K562 (cell line): ENCODE measurements around the gene CNTFR. TPM values are rescaled to one million over a fixed set of nuclear protein-coding genes. Genes with fewer than 3 reads are reported as not detected.

Experiments used
- BCLAF1 ChIP-seq, 2 experiments: fragments of 450-650 bp in 1 of 2; IDR thresholded peaks; 2 replicates each; pipeline ENCODE4 v1.6.1; 2011 to 2017; ENCODE audit warnings: low read depth in 2 of 2, antibody characterized with exemption in 1 of 2, borderline replicate concordance in 1 of 2, low read length in 1 of 2, mild to moderate bottlenecking in 1 of 2, mixed read lengths in 1 of 2; ENCODE audit not compliant: control insufficient read depth in 1 of 2
- IRF1 ChIP-seq: sonication (generic); formaldehyde crosslinking; IDR thresholded peaks from 2 replicates; pipeline ENCODE4 v1.8.0; 2022; ENCODE audit warnings: missing genetic modification reagents, mild to moderate bottlenecking, borderline replicate concordance
- MAZ ChIP-seq, 2 experiments: fragments of 450-650 bp in 1 of 2; sonication (generic) in 1 of 2; formaldehyde crosslinking; IDR thresholded peaks in 1 of 2; conservative IDR thresholded peaks in 1 of 2; 2 replicates each; pipeline versions ENCODE4 v1.4.0 to v1.5.0; 2020; ENCODE audit warnings: mild to moderate bottlenecking in 1 of 2, missing genetic modification reagents in 1 of 2
- MGA ChIP-seq: fragments of 450-650 bp; IDR thresholded peaks from 2 replicates; pipeline ENCODE4 v1.6.1; 2016; ENCODE audit warnings: mild to moderate bottlenecking, moderate library complexity
- RBM25 ChIP-seq: fragments of 200-400 bp; formaldehyde crosslinking; IDR thresholded peaks from 2 replicates; pipeline ENCODE4 v1.6.1; 2018; ENCODE audit warnings: low read length, low read depth, moderate library complexity; ENCODE audit not compliant: severe bottlenecking
- ZNF561 ChIP-seq: fragments of 450-650 bp; formaldehyde crosslinking; conservative IDR thresholded peaks from 2 replicates; pipeline ENCODE4 v1.4.0; 2020; ENCODE audit warnings: mild to moderate bottlenecking, moderate library complexity
- polyA plus RNA-seq, 8 experiments: library from polyadenylated mRNA; depleted of rRNA in 4 of 8; stranded (reverse) in 5 of 8; unstranded in 3 of 8; fragments of >200 nt; fragmentation: Nextera tagmentation in 2 of 8; fragmentation: Illumina TruSeq in 1 of 8; extraction: Ambion mirVana in 2 of 8; extraction: Trizol in 1 of 8; gene quantifications; 2 replicates each; pipeline versions ENCODE4 v1.2.1 to v1.2.3, GENCODE V29; 2011 to 2014; ENCODE audit warnings: inconsistent platforms in 1 of 8, missing spikeins in 1 of 8
- total RNA-seq, 7 experiments: library from RNA; depleted of rRNA in 6 of 7; stranded (reverse); fragments of >200 nt in 6 of 7; fragmentation: Illumina TruSeq in 2 of 7; extraction: Trizol in 2 of 7; gene quantifications; 2 replicates each; pipeline versions ENCODE4 v1.2.1 to v1.2.3, GENCODE V29; 2011 to 2021; ENCODE audit warnings: low replicate concordance in 1 of 7

The CNTFR gene
- total and polyA plus RNA-seq, 9 of the 15 experiments (the other 6 are each of a cell fraction or from before 2014, with no cell fraction given), result not detected

- no peak for TF ChIP-seq IRF1 (CRISPR knock-in tag)
- TF ChIP-seq RBM25, result peak; percentile 82
- peak; percentile 90 for TF ChIP-seq MGA
- TF ChIP-seq ZNF561 (CRISPR knock-in tag), result no peak
- 0 out of 4 replicates have a peak, but pooled peaks of 1 of the 2 experiments have one; percentile 64 for TF ChIP-seq BCLAF1 (IDR thresholded peaks at IDR 0.05; ENCODE audit: borderline replicate concordance in 1 of 2, control insufficient read depth in 1 of 2, low read depth in 2 of 2, low read length in 1 of 2)
- TF ChIP-seq MAZ (CRISPR knock-in tag; conservative IDR thresholded peaks at IDR 0.05 in 1 of 2, IDR thresholded peaks at IDR 0.05 in 1 of 2), result peak in 1 of 2 experiments; percentile 49; a peak in 3 of 4 replicates
- TF ChIP-seq, all 486 proteins: peak for 47
Measured at GRCh38 chr9:34637356-34638137, 48.0 kb upstream of the CNTFR start, which contains the start of gene SIGMAR1 (continued).
